Endodermal cell (in vitro differentiated cells): Measurements from ENCODE around the gene TSPO. TPM values are rescaled to one million over a fixed set of nuclear protein-coding genes. Genes with fewer than 3 reads are reported as not detected.

Source experiments
- DNase-seq: peaks from one replicate; pipeline ENCODE4 v3.0.0-alpha.2; 2017
- H3K27ac ChIP-seq: 2 replicates; pipeline ENCODE4 v1.5.1; 2013; ENCODE audit warnings: mild to moderate bottlenecking, low read depth, low read length, moderate library complexity
- H3K27me3 ChIP-seq: 2 replicates; pipeline ENCODE4 v1.6.1; 2013; ENCODE audit warnings: mild to moderate bottlenecking, low read length, moderate library complexity; ENCODE audit not compliant: insufficient read depth, control insufficient read depth, poor library complexity, severe bottlenecking
- H3K36me3 ChIP-seq: 2 replicates; pipeline ENCODE4 v1.7.0; 2013; ENCODE audit warnings: mild to moderate bottlenecking, low read length, moderate library complexity; ENCODE audit not compliant: control insufficient read depth, insufficient read depth
- H3K4me1 ChIP-seq: one replicate; pipeline ENCODE4 v1.7.0; 2013; ENCODE audit warnings: low read length; ENCODE audit not compliant: control insufficient read depth, insufficient read depth
- H3K4me3 ChIP-seq: 2 replicates; pipeline ENCODE4 v1.5.1; 2013; ENCODE audit warnings: mild to moderate bottlenecking, low read length, moderate library complexity
- H3K9ac ChIP-seq: 2 replicates; pipeline ENCODE4 v1.6.1; 2013; ENCODE audit warnings: mild to moderate bottlenecking, low read length, moderate library complexity; ENCODE audit not compliant: poor library complexity, severe bottlenecking; ENCODE audit errors: extremely low read depth
- H3K9me3 ChIP-seq: 2 replicates; pipeline ENCODE4 v1.6.1; 2013; ENCODE audit warnings: mild to moderate bottlenecking, low read length, moderate library complexity; ENCODE audit not compliant: control insufficient read depth
- H3K27ac Mint-ChIP-seq: 2 replicates; pipeline ENCODE4 v1.8.0; 2020; ENCODE audit warnings: mixed read lengths
- H3K27me3 Mint-ChIP-seq: 2 replicates; pipeline ENCODE4 v1.8.0; 2021; ENCODE audit warnings: mild to moderate bottlenecking, mixed read lengths; ENCODE audit not compliant: insufficient read depth
- H3K36me3 Mint-ChIP-seq: 2 replicates; pipeline ENCODE4 v1.8.0; 2020; ENCODE audit warnings: low read depth, mixed read lengths
- H3K4me1 Mint-ChIP-seq: 2 replicates; pipeline ENCODE4 v1.8.0; 2020; ENCODE audit warnings: mixed read lengths
- H3K4me3 Mint-ChIP-seq: 2 replicates; pipeline ENCODE4 v1.8.0; 2020; ENCODE audit warnings: mild to moderate bottlenecking, moderate library complexity, mixed read lengths
- H3K9me3 Mint-ChIP-seq: 2 replicates; pipeline ENCODE4 v1.8.0; 2020; ENCODE audit warnings: mild to moderate bottlenecking, mixed read lengths
- WGBS, 2 experiments: methylation state at CpG; one replicate each; pipeline versions ENCODE4 v1.1.5 to v1.1.7; 2013; ENCODE audit warnings: missing lambda C conversion rate in 2 of 2, mixed read lengths in 1 of 2; ENCODE audit not compliant: insufficient coverage in 1 of 2, insufficient read length in 1 of 2; 5-methylcytosine and 5-hydroxymethylcytosine counted together
- total RNA-seq, 2 donors: library from RNA; stranded (reverse); fragmentation: NEBNext Ultra II Directional in 1 of 2; extraction: Animal tissue kit (Norgen Biotek cat#: 25700) in 1 of 2; gene quantifications; 2 replicates in 1 of 2; 3 replicates in 1 of 2; pipeline ENCODE4 v1.2.1, GENCODE V29; 2021
- TF ChIP-seq, protein P1 (sequence below): fragments of 200-600 bp; sonication (generic); conservative IDR thresholded peaks from 2 replicates; pipeline ENCODE4 v1.5.0; 2021; ENCODE audit warnings: antibody characterized with exemption, mild to moderate bottlenecking

The TSPO gene
- total RNA-seq, 2 donors from 2014 or later: 9.6 to 12.3 TPM

DNA sequence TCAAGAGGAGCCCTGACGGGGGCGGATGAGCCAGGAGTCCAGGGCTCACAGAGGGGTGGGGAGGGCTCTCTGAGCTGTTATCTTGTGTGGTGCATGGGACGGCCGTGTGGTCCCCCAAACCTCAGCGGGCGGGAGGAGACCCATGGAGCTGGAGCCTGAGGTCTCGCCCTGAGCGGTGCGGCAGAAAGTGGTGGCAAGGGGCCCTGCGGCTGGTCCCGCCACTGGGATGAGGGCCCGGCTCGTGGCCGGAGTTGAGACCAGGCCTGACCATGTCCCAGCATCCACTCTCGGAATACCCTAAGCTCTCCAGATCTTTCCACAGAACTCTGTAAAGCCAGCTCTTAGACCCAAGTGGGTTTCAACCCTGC lies 58.1 kb downstream of the TSPO start:
- Mint-ChIP-seq H3K36me3 (no peaks in the 10 kb centered on the region), H3K27me3 (no peaks in the 10 kb centered on the region), H3K4me3 (no peak overlapping the region), H3K9me3 (no peaks in the 10 kb centered on the region), H3K27ac (no peak overlapping the region), H3K4me1 (peaks cover 9% of the 10 kb centered on the region)
- Histone ChIP-seq H3K9me3 (no peaks in the 10 kb centered on the region), H3K9ac (no peak overlapping the region), H3K36me3 (no peaks in the 10 kb centered on the region), H3K27me3 (no peaks in the 10 kb centered on the region), H3K27ac (no peak overlapping the region), H3K4me3 (no peak overlapping the region), H3K4me1 (peaks cover 6% of the 10 kb centered on the region)
- WGBS, 2 experiments: 94 to 97% methylated on average over 6 to 15 of the region's 15 CpGs
- TF ChIP-seq, protein P1, sequence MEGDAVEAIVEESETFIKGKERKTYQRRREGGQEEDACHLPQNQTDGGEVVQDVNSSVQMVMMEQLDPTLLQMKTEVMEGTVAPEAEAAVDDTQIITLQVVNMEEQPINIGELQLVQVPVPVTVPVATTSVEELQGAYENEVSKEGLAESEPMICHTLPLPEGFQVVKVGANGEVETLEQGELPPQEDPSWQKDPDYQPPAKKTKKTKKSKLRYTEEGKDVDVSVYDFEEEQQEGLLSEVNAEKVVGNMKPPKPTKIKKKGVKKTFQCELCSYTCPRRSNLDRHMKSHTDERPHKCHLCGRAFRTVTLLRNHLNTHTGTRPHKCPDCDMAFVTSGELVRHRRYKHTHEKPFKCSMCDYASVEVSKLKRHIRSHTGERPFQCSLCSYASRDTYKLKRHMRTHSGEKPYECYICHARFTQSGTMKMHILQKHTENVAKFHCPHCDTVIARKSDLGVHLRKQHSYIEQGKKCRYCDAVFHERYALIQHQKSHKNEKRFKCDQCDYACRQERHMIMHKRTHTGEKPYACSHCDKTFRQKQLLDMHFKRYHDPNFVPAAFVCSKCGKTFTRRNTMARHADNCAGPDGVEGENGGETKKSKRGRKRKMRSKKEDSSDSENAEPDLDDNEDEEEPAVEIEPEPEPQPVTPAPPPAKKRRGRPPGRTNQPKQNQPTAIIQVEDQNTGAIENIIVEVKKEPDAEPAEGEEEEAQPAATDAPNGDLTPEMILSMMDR: no peak
- DNase-seq: no peak

DNA sequence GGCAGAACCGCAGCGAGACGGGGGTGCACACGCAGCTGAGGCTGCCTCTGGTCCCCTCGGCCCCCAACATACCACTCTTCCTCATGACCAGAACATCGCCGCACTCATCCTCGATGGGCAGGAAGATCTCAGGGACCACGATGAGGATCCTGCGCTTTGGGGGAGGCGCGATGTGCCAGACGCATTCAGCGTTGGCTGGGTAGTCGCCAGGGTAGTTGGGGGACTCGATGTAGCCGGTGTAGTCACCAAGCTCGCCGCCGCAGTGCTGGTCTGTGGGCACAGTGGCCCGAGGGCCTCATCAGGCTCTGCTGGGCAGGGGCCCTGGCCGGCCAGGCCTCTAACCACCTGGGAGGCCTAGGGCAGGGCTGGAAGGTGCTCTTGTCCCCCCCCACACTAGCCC lies 58.6 kb downstream of the TSPO start:
- DNase-seq: no peak
- H3K36me3 ChIP-seq: no peaks in the 10 kb centered on the region
- peaks cover 9% of the 10 kb centered on the region for H3K4me1 Mint-ChIP-seq
- no peak overlapping the region for H3K4me3 ChIP-seq
- no peaks in the 10 kb centered on the region for H3K36me3 Mint-ChIP-seq
- no peaks in the 10 kb centered on the region for H3K9me3 Mint-ChIP-seq
- H3K4me1 ChIP-seq: peaks cover 6% of the 10 kb centered on the region
- no peak overlapping the region for H3K4me3 Mint-ChIP-seq
- no peaks in the 10 kb centered on the region for H3K27me3 Mint-ChIP-seq
- TF ChIP-seq, protein P1: no peak
- no peaks in the 10 kb centered on the region for H3K9me3 ChIP-seq
- no peak overlapping the region for H3K9ac ChIP-seq
- no peak overlapping the region for H3K27ac ChIP-seq
- WGBS, 2 experiments: 90 to 92% methylated on average over 20 to 22 of the region's 22 CpGs
- H3K27ac Mint-ChIP-seq: no peak overlapping the region
- no peaks in the 10 kb centered on the region for H3K27me3 ChIP-seq

DNA sequence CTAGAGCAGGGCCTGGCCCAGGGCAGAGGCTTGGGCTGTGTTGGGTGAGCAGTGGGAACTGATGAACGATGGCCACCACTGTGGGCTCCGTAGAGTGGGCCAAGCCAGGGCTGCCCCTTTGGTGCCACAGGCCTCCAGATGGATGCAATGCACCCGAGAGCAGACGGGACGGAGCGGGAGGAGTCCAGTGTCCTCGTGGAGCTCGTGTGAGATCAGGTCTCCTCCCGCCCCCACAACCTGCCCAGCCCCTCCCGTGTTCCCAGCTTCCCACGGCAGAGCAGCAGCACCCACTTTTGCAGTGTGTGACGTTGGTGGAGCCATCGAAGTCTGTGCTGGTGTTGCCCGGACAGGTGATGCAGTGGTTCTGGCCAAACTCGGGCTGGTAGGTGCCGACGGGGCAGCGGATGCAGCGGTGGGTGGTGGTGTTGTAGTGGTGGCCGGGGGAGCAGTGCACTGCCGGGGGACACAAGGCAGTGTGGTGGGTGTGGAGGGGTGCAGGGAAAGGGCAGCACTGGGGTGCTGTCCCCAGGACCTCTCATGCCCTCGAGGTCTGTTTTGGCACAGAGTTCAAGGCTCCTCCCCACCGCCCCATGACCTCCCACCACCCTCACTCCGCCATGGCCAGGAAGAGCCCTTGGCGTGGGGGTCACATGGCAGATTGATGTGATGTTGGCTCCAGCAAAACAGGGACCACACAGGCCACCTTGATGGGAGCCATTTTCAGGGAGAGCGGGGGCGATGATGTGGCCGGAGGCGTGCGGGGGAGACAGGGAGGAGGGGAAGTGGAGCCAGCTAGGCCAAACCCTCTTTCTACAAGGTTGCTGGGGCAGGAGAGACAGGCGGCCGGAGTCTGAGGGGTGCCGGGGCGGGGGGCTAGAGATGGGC lies 59.5 kb downstream of the TSPO start:
- Mint-ChIP-seq H3K27ac (no peak overlapping the region), H3K36me3 (no peaks in the 10 kb centered on the region), H3K27me3 (no peaks in the 10 kb centered on the region), H3K4me3 (no peak overlapping the region), H3K9me3 (no peaks in the 10 kb centered on the region), H3K4me1 (peaks cover 12% of the 10 kb centered on the region)
- Histone ChIP-seq H3K27ac (no peak overlapping the region), H3K9me3 (no peaks in the 10 kb centered on the region), H3K4me3 (no peak overlapping the region), H3K27me3 (no peaks in the 10 kb centered on the region), H3K9ac (no peak overlapping the region), H3K36me3 (no peaks in the 10 kb centered on the region), H3K4me1 (peaks cover 6% of the 10 kb centered on the region)
- 93 to 95% methylated on average over 17 to 33 of the region's 34 CpGs for WGBS, 2 experiments
- TF ChIP-seq, protein P1: no peak
- DNase-seq: no peak
